ENCODE data around the gene KCNMA1. TPM values are rescaled to one million over a fixed set of nuclear protein-coding genes. Genes with fewer than 3 reads are reported as not detected.

Gene KCNMA1
- total and polyA plus RNA-seq, 10 of the 15 experiments (the other 5 are each of a cell fraction or from before 2014, with no cell fraction given), result 8.5 to 77.0 (median 21.3) TPM

- TF ChIP-seq MEF2B (IDR thresholded peaks at IDR 0.05; ENCODE audit: partially characterized antibody, poor library complexity, severe bottlenecking), result no peak
- TF ChIP-seq ASH2L (IDR thresholded peaks at IDR 0.05; ENCODE audit: borderline replicate concordance, low read depth), result no peak
Measured at GRCh38 chr10:77386838-77387237, 250.8 kb downstream of the KCNMA1 start (continued).

DNA sequence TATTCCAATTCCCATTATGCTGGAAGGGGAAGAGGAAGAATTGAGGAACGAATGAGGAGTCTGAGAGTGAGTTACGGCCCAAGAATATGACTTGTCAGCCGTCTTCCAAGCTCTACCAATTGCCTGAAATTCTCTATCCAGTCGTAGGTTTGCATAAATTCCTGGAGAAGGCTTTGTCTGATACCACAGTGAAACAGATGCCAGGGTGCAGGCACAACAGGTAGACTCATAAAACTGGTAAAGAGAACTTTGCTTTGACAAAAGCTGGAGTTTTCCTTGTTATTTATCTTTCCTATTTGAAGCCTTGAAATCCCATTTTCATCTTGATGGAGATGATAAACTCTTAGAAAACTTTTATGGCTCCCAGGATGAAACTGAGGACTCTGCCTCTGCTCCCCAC lies 251.2 kb downstream of the KCNMA1 start:
- H3K9me3 ChIP-seq (replicated peaks; ENCODE audit: control insufficient read depth, insufficient read depth, low read length), result no peaks in the 10 kb centered on the region
- no peaks in the 10 kb centered on the region; a peak in 1 of 4 replicates for H3K27me3 ChIP-seq (replicated peaks in 1 of 2; ENCODE audit: control insufficient read depth in 2 of 2, insufficient read depth in 2 of 2, low read length in 1 of 2)
- H3K4me3 ChIP-seq, result no peak overlapping the region
- H3K4me2 ChIP-seq (ENCODE audit: control insufficient read depth, insufficient read depth), result no peak overlapping the region
- no TSS peak for BruUV-seq (replicated peaks)
- H3K9ac ChIP-seq (ENCODE audit: control insufficient read depth, insufficient read depth, low read length), result no peak overlapping the region
- H3K4me1 ChIP-seq (ENCODE audit: control insufficient read depth, insufficient read depth, low read length), result no peaks in the 10 kb centered on the region
- TF ChIP-seq ZBTB4 (CRISPR knock-in tag; IDR thresholded peaks at IDR 0.05) (no peak), CHD1 (IDR thresholded peaks at IDR 0.05; ENCODE audit: low read depth, low read length) (no peak), EED (IDR thresholded peaks at IDR 0.05; ENCODE audit: low read depth) (no peak), USF2 (IDR thresholded peaks at IDR 0.05; ENCODE audit: borderline replicate concordance, low read depth, low read length) (no peak), HSF1 (IDR thresholded peaks at IDR 0.05; ENCODE audit: low read depth, low read length) (no peak), EZH2 (IDR thresholded peaks at IDR 0.05; ENCODE audit: borderline replicate concordance, control insufficient read depth, low read depth, low read length) (no peak), CREM (IDR thresholded peaks at IDR 0.05; ENCODE audit: low read depth) (no peak)
- TF ChIP-seq, protein P1, sequence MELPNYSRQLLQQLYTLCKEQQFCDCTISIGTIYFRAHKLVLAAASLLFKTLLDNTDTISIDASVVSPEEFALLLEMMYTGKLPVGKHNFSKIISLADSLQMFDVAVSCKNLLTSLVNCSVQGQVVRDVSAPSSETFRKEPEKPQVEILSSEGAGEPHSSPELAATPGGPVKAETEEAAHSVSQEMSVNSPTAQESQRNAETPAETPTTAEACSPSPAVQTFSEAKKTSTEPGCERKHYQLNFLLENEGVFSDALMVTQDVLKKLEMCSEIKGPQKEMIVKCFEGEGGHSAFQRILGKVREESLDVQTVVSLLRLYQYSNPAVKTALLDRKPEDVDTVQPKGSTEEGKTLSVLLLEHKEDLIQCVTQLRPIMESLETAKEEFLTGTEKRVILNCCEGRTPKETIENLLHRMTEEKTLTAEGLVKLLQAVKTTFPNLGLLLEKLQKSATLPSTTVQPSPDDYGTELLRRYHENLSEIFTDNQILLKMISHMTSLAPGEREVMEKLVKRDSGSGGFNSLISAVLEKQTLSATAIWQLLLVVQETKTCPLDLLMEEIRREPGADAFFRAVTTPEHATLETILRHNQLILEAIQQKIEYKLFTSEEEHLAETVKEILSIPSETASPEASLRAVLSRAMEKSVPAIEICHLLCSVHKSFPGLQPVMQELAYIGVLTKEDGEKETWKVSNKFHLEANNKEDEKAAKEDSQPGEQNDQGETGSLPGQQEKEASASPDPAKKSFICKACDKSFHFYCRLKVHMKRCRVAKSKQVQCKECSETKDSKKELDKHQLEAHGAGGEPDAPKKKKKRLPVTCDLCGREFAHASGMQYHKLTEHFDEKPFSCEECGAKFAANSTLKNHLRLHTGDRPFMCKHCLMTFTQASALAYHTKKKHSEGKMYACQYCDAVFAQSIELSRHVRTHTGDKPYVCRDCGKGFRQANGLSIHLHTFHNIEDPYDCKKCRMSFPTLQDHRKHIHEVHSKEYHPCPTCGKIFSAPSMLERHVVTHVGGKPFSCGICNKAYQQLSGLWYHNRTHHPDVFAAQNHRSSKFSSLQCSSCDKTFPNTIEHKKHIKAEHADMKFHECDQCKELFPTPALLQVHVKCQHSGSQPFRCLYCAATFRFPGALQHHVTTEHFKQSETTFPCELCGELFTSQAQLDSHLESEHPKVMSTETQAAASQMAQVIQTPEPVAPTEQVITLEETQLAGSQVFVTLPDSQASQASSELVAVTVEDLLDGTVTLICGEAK (IDR thresholded peaks at IDR 0.05; ENCODE audit: borderline replicate concordance), result no peak
- in situ Hi-C loops (cut with MboI) (no loop called here), intact Hi-C loops (cut with micrococcal nuclease; ENCODE audit: unreplicated experiment) (loop anchor here (5.0 kb wide), 1 partner anchor 134 kb away; no protein-coding TSS in a partner anchor)
- no peak for FAIRE-seq
- no peaks in the 10 kb centered on the region for H3K36me3 ChIP-seq (ENCODE audit: control insufficient read depth in 2 of 2, insufficient read depth in 2 of 2, low read length in 1 of 2)
- WGBS (ENCODE audit: insufficient coverage, insufficient replicate concordance, low lambda C conversion rate, missing lambda C conversion rate), result 24% methylated on average over 4 of the region's 4 CpGs
- ATAC-seq, result no peak
- no peak overlapping the region for H3K27ac ChIP-seq (ENCODE audit: control insufficient read depth, insufficient read depth)
- H3K79me2 ChIP-seq (ENCODE audit: control insufficient read depth, insufficient read depth, low read length), result no peaks in the 10 kb centered on the region
- DNase-seq (ENCODE audit: low read depth, low spot score), result no peak
- ChIA-PET SMC1A (ENCODE audit: uncharacterized antibody, unreplicated experiment) (interaction anchor here (0.6 to 11.0 kb wide), 9 partner anchors 9 to 328 kb away, joined by 3 to 170 read pairs (median 3); partner anchors contain the start of gene KCNMA1), POLR2A (interaction anchor here (1.6 kb wide), 1 partner anchor 24 kb away, joined by 3 read pairs; no protein-coding TSS in a partner anchor), CTCF (interaction anchor here (1.4 to 11.2 kb wide), 5 partner anchors 8 to 326 kb away, joined by 3 to 93 read pairs (median 11); no protein-coding TSS in a partner anchor), RAD21 (ENCODE audit: unreplicated experiment) (interaction anchor here (1.0 to 2.3 kb wide), 8 partner anchors 134 to 325 kb away, joined by 3 to 13 read pairs (median 4); no protein-coding TSS in a partner anchor)
- no peaks in the 10 kb centered on the region; the same call in 1 of the 2 replicates for H4K20me1 ChIP-seq (ENCODE audit: control insufficient read depth, insufficient read depth)
- no peak overlapping the region for H2AFZ ChIP-seq (ENCODE audit: control insufficient read depth, low read depth, low read length)
